GM12864 (cell line): ENCODE data around the gene WDR38.

Source experiments
- DNase-seq: peaks from one replicate; pipeline ENCODE4 v3.0.0-alpha.2; 2011; ENCODE audit warnings: low read depth
- H3K4me3 ChIP-seq: 2 replicates; pipeline ENCODE4 v1.5.1; 2011; ENCODE audit warnings: mild to moderate bottlenecking, low read depth, low read length, control low read depth
- CTCF ChIP-seq: IDR thresholded peaks from 2 replicates; pipeline ENCODE4 v1.5.1; 2011; ENCODE audit warnings: low read depth, mild to moderate bottlenecking, moderate library complexity, low read length, control low read depth, inconsistent platforms; ENCODE audit errors: missing control alignments

Gene WDR38

GRCh38 chr9:124852829-124853531 lies at the start of gene WDR38:
Gene WDR38, plus strand, starts transcription at chr9:124853460. Its CDS starts 72 bp downstream, at chr9:124853532.
- no peak for DNase-seq
- peak within 1 kb of the TSS; percentile 55 for H3K4me3 ChIP-seq
- peak; percentile 84 for TF ChIP-seq CTCF

GRCh38 chr9:124803911-124804310 lies 49.3 kb upstream of the WDR38 start:
- TF ChIP-seq CTCF: no peak
- DNase-seq: no peak

GRCh38 chr9:124805186-124805585 lies 48.1 kb upstream of the WDR38 start:
- no peak for TF ChIP-seq CTCF
- no peak for DNase-seq
- H3K4me3 ChIP-seq: no peak overlapping the region

More at GRCh38 chr9:124803911-124804310, 49.3 kb upstream of the WDR38 start:
- H3K4me3 ChIP-seq: no peak overlapping the region

GRCh38 chr9:124808246-124808956 lies 44.9 kb upstream of the WDR38 start:
- no peak for TF ChIP-seq CTCF
- H3K4me3 ChIP-seq: no peak overlapping the region
- DNase-seq: no peak

GRCh38 chr9:124809211-124809610 lies 44.0 kb upstream of the WDR38 start:
- no peak for TF ChIP-seq CTCF
- no peak for DNase-seq
- H3K4me3 ChIP-seq: no peak overlapping the region

GRCh38 chr9:124809741-124810500 lies 43.3 kb upstream of the WDR38 start:
- H3K4me3 ChIP-seq: no peak overlapping the region
- DNase-seq: no peak
- no peak for TF ChIP-seq CTCF
